ENCODE results near the gene STIP1.

GRCh38 chr11:64234647-64235379, 48.8 kb downstream of the STIP1 start:
- no peak for TF ChIP-seq CTCF (IDR thresholded peaks at IDR 0.05)
- TF ChIP-seq POLR2A (IDR thresholded peaks at IDR 0.05), result no peak

All from lower leg skin (tissue), 3 donors.